Astrocyte (in vitro differentiated cells and primary cell): ENCODE measurements around the gene DTNBP1. TPM values are rescaled to one million over a fixed set of nuclear protein-coding genes. Genes with fewer than 3 reads are reported as not detected.

ENCODE experiments used
- DNase-seq: peaks from one replicate; pipeline ENCODE4 v3.0.0-alpha.2; 2010; ENCODE audit warnings: low read depth
- FAIRE-seq: peaks from 2 replicates; lab custom pipeline; 2011; peaks lifted over from hg19 to GRCh38; lab: Jason Lieb, UNC
- H2AFZ ChIP-seq: 2 replicates; pipeline ENCODE4 v1.6.0; 2012; ENCODE audit warnings: low read depth, low read length, inconsistent platforms
- H3K27ac ChIP-seq: 2 replicates; pipeline ENCODE4 v1.5.1; 2011; ENCODE audit warnings: low read depth, low read length, inconsistent platforms
- H3K27me3 ChIP-seq: 2 replicates; pipeline ENCODE4 v1.6.0; 2011; ENCODE audit warnings: low read length, inconsistent platforms; ENCODE audit not compliant: insufficient read depth
- H3K36me3 ChIP-seq: 2 replicates; pipeline ENCODE4 v1.5.1; 2011; ENCODE audit warnings: low read length, inconsistent platforms; ENCODE audit not compliant: insufficient read depth
- H3K4me1 ChIP-seq: 2 replicates; pipeline ENCODE4 v1.5.1; 2011; ENCODE audit warnings: low read length, inconsistent platforms; ENCODE audit not compliant: insufficient read depth
- H3K4me2 ChIP-seq: 2 replicates; pipeline ENCODE4 v1.6.0; 2012; ENCODE audit warnings: low read length, inconsistent platforms
- H3K4me3 ChIP-seq: 2 replicates; pipeline ENCODE4 v1.5.1; 2011; ENCODE audit warnings: low read depth, mild to moderate bottlenecking, low read length, inconsistent platforms; ENCODE audit not compliant: insufficient read depth
- H3K79me2 ChIP-seq: 2 replicates; pipeline ENCODE4 v1.6.0; 2012; ENCODE audit warnings: mild to moderate bottlenecking, low read length, inconsistent platforms; ENCODE audit not compliant: insufficient read depth
- H3K9ac ChIP-seq: 2 replicates; pipeline ENCODE4 v1.6.0; 2012; ENCODE audit warnings: mild to moderate bottlenecking, low read length, inconsistent platforms
- H3K9me3 ChIP-seq: 2 replicates; pipeline ENCODE4 v1.5.1; 2012; ENCODE audit warnings: low read depth, mild to moderate bottlenecking, low read length, inconsistent platforms; ENCODE audit not compliant: insufficient read depth
- H4K20me1 ChIP-seq: 2 replicates; pipeline ENCODE4 v1.6.0; 2012; ENCODE audit warnings: low read length, inconsistent platforms; ENCODE audit not compliant: insufficient read depth
- H3K27ac Mint-ChIP-seq: one replicate; pipeline ENCODE4 v1.8.0; 2021; ENCODE audit warnings: mild to moderate bottlenecking, mixed read lengths; ENCODE audit not compliant: unreplicated experiment
- H3K27me3 Mint-ChIP-seq: one replicate; pipeline ENCODE4 v1.8.0; 2021; ENCODE audit warnings: low read depth, mixed read lengths; ENCODE audit not compliant: unreplicated experiment
- H3K36me3 Mint-ChIP-seq: one replicate; pipeline ENCODE4 v1.8.0; 2021; ENCODE audit warnings: low read depth, mixed read lengths; ENCODE audit not compliant: unreplicated experiment
- H3K4me1 Mint-ChIP-seq: one replicate; pipeline ENCODE4 v1.8.0; 2021; ENCODE audit warnings: low read depth, mixed read lengths; ENCODE audit not compliant: unreplicated experiment
- H3K4me3 Mint-ChIP-seq: one replicate; pipeline ENCODE4 v1.8.0; 2021; ENCODE audit warnings: mild to moderate bottlenecking, moderate library complexity, mixed read lengths; ENCODE audit not compliant: unreplicated experiment
- H3K9me3 Mint-ChIP-seq: one replicate; pipeline ENCODE4 v1.8.0; 2021; ENCODE audit warnings: mild to moderate bottlenecking, mixed read lengths; ENCODE audit not compliant: unreplicated experiment
- EZH2 ChIP-seq: IDR thresholded peaks from 2 replicates; pipeline ENCODE4 v1.6.1; 2012; ENCODE audit warnings: mild to moderate bottlenecking, low read length, inconsistent platforms; ENCODE audit not compliant: insufficient read depth
- total RNA-seq: library from RNA; stranded (reverse); gene quantifications from 2 replicates; pipeline ENCODE4 v1.2.1, GENCODE V29; 2021
- TF ChIP-seq, protein P1 (sequence below): IDR thresholded peaks from 2 replicates; pipeline ENCODE4 v1.5.1; 2011; ENCODE audit warnings: low read depth, mild to moderate bottlenecking, inconsistent platforms, low read length, moderate library complexity; ENCODE audit not compliant: insufficient read depth

DTNBP1 gene
- total RNA-seq, 1 donor from 2014 or later, result 13.0 TPM

DNA sequence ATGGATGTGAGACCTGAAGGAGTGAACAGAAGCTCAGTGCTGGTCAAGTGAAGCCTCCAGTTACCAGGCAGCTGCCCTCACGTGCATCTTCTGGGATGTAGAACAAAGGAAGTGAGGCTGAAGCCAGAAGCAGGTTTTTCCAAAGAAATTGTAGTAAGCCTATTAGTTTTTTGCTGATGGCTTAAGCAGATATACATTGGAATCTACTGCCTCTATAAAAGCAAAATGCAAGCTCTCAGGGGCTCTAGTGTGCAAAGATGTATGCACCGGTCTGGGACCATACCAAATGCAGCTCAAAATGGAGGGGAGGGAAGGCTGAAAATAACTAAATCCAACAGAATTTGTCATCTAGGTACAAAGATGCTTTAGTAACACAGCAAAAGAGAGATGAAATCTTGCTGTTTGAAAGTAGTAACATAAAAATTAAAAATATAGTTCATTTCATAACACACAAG lies 77.0 kb downstream of the DTNBP1 start:
- Histone ChIP-seq H3K9me3 (no peaks in the 10 kb centered on the region), H3K27ac (no peak overlapping the region), H3K4me3 (no peak overlapping the region), H3K27me3 (no peaks in the 10 kb centered on the region), H3K79me2 (no peaks in the 10 kb centered on the region), H3K4me1 (no peaks in the 10 kb centered on the region), H3K4me2 (no peak overlapping the region), H3K9ac (no peak overlapping the region), H3K36me3 (no peaks in the 10 kb centered on the region), H4K20me1 (no peaks in the 10 kb centered on the region), H2AFZ (no peak overlapping the region)
- DNase-seq (no peak), FAIRE-seq (no peak)
- Mint-ChIP-seq H3K27ac (no peak overlapping the region), H3K36me3 (no peaks in the 10 kb centered on the region), H3K27me3 (no peaks in the 10 kb centered on the region), H3K9me3 (no peaks in the 10 kb centered on the region), H3K4me1 (peaks cover 14% of the 10 kb centered on the region), H3K4me3 (no peak overlapping the region)
- no peak for TF ChIP-seq EZH2
- TF ChIP-seq, protein P1, sequence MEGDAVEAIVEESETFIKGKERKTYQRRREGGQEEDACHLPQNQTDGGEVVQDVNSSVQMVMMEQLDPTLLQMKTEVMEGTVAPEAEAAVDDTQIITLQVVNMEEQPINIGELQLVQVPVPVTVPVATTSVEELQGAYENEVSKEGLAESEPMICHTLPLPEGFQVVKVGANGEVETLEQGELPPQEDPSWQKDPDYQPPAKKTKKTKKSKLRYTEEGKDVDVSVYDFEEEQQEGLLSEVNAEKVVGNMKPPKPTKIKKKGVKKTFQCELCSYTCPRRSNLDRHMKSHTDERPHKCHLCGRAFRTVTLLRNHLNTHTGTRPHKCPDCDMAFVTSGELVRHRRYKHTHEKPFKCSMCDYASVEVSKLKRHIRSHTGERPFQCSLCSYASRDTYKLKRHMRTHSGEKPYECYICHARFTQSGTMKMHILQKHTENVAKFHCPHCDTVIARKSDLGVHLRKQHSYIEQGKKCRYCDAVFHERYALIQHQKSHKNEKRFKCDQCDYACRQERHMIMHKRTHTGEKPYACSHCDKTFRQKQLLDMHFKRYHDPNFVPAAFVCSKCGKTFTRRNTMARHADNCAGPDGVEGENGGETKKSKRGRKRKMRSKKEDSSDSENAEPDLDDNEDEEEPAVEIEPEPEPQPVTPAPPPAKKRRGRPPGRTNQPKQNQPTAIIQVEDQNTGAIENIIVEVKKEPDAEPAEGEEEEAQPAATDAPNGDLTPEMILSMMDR, result no peak

DNA sequence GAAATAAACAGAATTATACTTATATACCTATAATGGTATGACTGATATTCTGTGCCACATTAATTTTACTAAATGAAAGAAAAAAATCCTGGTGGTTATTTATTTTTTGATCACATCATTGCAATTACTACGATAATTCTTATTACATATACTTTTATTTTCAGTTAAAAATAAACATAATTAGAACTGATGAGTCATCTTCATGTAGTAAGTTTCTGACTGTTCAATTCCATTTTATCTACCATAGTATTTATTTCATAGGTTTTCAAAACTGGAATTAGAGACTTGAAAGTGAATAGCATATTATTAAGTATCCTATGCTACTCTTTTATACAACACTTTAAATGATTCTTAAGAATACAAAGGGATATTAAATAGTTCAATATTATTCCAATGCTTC lies 80.3 kb downstream of the DTNBP1 start:
- Histone ChIP-seq H3K9ac (no peak overlapping the region), H3K4me2 (no peak overlapping the region), H3K27ac (no peak overlapping the region), H2AFZ (no peak overlapping the region), H3K79me2 (no peaks in the 10 kb centered on the region), H3K36me3 (no peaks in the 10 kb centered on the region), H3K4me3 (no peak overlapping the region), H3K27me3 (no peaks in the 10 kb centered on the region), H4K20me1 (no peaks in the 10 kb centered on the region), H3K4me1 (no peaks in the 10 kb centered on the region), H3K9me3 (no peaks in the 10 kb centered on the region)
- DNase-seq, result no peak
- Mint-ChIP-seq H3K36me3 (no peaks in the 10 kb centered on the region), H3K27me3 (no peaks in the 10 kb centered on the region), H3K27ac (no peak overlapping the region), H3K4me1 (peaks cover 7% of the 10 kb centered on the region), H3K9me3 (no peaks in the 10 kb centered on the region), H3K4me3 (no peak overlapping the region)
- TF ChIP-seq EZH2, result no peak
- TF ChIP-seq, protein P1, result no peak
- no peak for FAIRE-seq

DNA sequence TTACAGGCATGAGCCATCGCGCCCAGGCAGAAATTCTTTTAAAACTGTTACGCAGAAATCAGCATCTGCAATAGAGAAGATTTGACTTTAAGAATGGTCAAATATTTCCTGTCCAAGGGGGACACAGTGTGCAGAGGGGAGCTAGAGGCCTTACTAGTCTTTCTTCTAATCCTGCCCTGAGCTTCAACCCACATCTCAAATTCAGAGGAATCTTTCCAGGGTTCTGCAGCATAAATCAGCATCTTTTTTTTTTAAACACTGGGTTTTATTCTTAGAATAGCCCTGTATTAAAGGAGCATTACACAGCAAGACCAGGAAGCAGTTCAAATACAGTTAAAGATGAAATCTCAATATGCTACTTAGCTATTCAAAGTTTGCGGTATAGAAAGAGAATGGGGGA lies 81.1 kb downstream of the DTNBP1 start:
- H3K4me1 Mint-ChIP-seq, result peaks cover 7% of the 10 kb centered on the region
- Histone ChIP-seq H3K4me3 (no peak overlapping the region), H3K79me2 (no peaks in the 10 kb centered on the region), H2AFZ (no peak overlapping the region), H3K27ac (no peak overlapping the region), H4K20me1 (no peaks in the 10 kb centered on the region), H3K4me2 (no peak overlapping the region), H3K9ac (no peak overlapping the region), H3K36me3 (no peaks in the 10 kb centered on the region), H3K9me3 (no peaks in the 10 kb centered on the region), H3K4me1 (no peaks in the 10 kb centered on the region), H3K27me3 (no peaks in the 10 kb centered on the region)
- H3K9me3 Mint-ChIP-seq, result no peaks in the 10 kb centered on the region
- no peak overlapping the region for H3K4me3 Mint-ChIP-seq
- no peak for FAIRE-seq
- no peaks in the 10 kb centered on the region for H3K36me3 Mint-ChIP-seq
- DNase-seq, result no peak
- no peak for TF ChIP-seq EZH2
- TF ChIP-seq, protein P1, result no peak
- no peak overlapping the region for H3K27ac Mint-ChIP-seq
- H3K27me3 Mint-ChIP-seq, result no peaks in the 10 kb centered on the region
